Endothelial cell of umbilical vein (primary cell): Measurements from ENCODE around the gene VIM. TPM values are rescaled to one million over a fixed set of nuclear protein-coding genes. Genes with fewer than 3 reads are reported as not detected.

ENCODE experiments used
- BruUV-seq: library from RNA; stranded (reverse); fragments of 400-500 nt; replicated peaks from 2 replicates; lab custom pipeline; 2021; lab: Mats Ljungman, UMichigan
- CTCF ChIA-PET: fragments of 300-600, 350-600 bp; sonication (Branson Sonifier 250); formaldehyde crosslinking; loops from one replicate; lab custom pipeline; 2021; ENCODE audit warnings: antibody characterized with exemption, inconsistent platforms; lab: Charles Lee
- POLR2A ChIA-PET: fragments of 300-600, 350-600 bp; sonication (Branson Sonifier 250); formaldehyde crosslinking; loops from one replicate; lab custom pipeline; 2021; ENCODE audit warnings: antibody characterized with exemption, inconsistent platforms; lab: Charles Lee
- DNase-seq: peaks from one replicate; pipeline ENCODE4 v3.0.0-alpha.2; 2011; ENCODE audit warnings: low read depth, low spot score
- FAIRE-seq: peaks from 2 replicates; lab custom pipeline; 2011; peaks lifted over from hg19 to GRCh38; lab: Jason Lieb, UNC
- H2AFZ ChIP-seq: 2 replicates; pipeline ENCODE4 v1.6.0; 2012; ENCODE audit warnings: low read depth, low read length, control low read depth, inconsistent platforms
- H3K27ac ChIP-seq: 2 replicates; pipeline ENCODE4 v1.5.1; 2011; ENCODE audit warnings: low read depth, mild to moderate bottlenecking, control low read depth, low read length, moderate library complexity; ENCODE audit not compliant: insufficient read depth
- H3K27me3 ChIP-seq, 2 experiments: 2 replicates each; pipeline versions ENCODE4 v1.6.0 to v1.6.1; 2011; ENCODE audit warnings: low read length in 2 of 2, mixed read lengths in 1 of 2; ENCODE audit not compliant: control insufficient read depth in 2 of 2, insufficient read depth in 2 of 2
- H3K36me3 ChIP-seq, 2 experiments: 2 replicates in 1 of 2; 3 replicates in 1 of 2; pipeline ENCODE4 v1.5.1; 2011; ENCODE audit warnings: low read length in 2 of 2, mild to moderate bottlenecking in 1 of 2, moderate library complexity in 1 of 2; ENCODE audit not compliant: control insufficient read depth in 2 of 2, insufficient read depth in 2 of 2; ENCODE audit errors: extremely low read depth in 1 of 2
- H3K4me1 ChIP-seq: 3 replicates; pipeline ENCODE4 v1.5.1; 2011; ENCODE audit warnings: mild to moderate bottlenecking, low read length; ENCODE audit not compliant: control insufficient read depth, insufficient read depth; ENCODE audit errors: extremely low read depth
- H3K4me2 ChIP-seq: 2 replicates; pipeline ENCODE4 v1.6.1; 2011; ENCODE audit warnings: low read length, control low read depth, mixed read lengths; ENCODE audit not compliant: insufficient read depth
- H3K4me3 ChIP-seq, 3 experiments: fragments of 200-600 bp in 1 of 3; sonication (generic), shearing (Covaris generic) in 1 of 3; replicated peaks in 1 of 3; 2 replicates each; pipeline ENCODE4 v1.5.1; 2011 to 2016; ENCODE audit warnings: control low read depth in 3 of 3, low read length in 3 of 3, mild to moderate bottlenecking in 2 of 3, inconsistent platforms in 1 of 3, low read depth in 1 of 3, moderate library complexity in 1 of 3; ENCODE audit not compliant: insufficient read depth in 1 of 3
- H3K79me2 ChIP-seq: 2 replicates; pipeline ENCODE4 v1.6.0; 2012; ENCODE audit warnings: low read length, inconsistent platforms; ENCODE audit not compliant: control insufficient read depth, insufficient read depth
- H3K9ac ChIP-seq: replicated peaks from 2 replicates; pipeline ENCODE3; 2011; ENCODE audit warnings: low read length, control low read depth; ENCODE audit not compliant: insufficient read depth; ENCODE audit errors: extremely low read depth
- H3K9me1 ChIP-seq: replicated peaks from 3 replicates; pipeline ENCODE4 v1.6.0; 2011; ENCODE audit warnings: mild to moderate bottlenecking, low read length; ENCODE audit not compliant: control insufficient read depth, insufficient read depth; ENCODE audit errors: extremely low read depth
- H3K9me3 ChIP-seq: replicated peaks from 2 replicates; pipeline ENCODE4 v1.5.1; 2012; ENCODE audit warnings: low read length, inconsistent platforms; ENCODE audit not compliant: control insufficient read depth, insufficient read depth
- H4K20me1 ChIP-seq: replicated peaks from 2 replicates; pipeline ENCODE3; 2011; ENCODE audit warnings: mild to moderate bottlenecking, low read length; ENCODE audit not compliant: control insufficient read depth, insufficient read depth; ENCODE audit errors: extremely low read depth
- EZH2 ChIP-seq: IDR thresholded peaks from 2 replicates; pipeline ENCODE4 v1.6.1; 2012; ENCODE audit warnings: borderline replicate concordance, low read depth, mild to moderate bottlenecking, moderate library complexity, low read length, inconsistent platforms; ENCODE audit not compliant: severe bottlenecking
- FOS ChIP-seq: IDR thresholded peaks from 2 replicates; pipeline ENCODE4 v1.6.1; 2011; ENCODE audit warnings: mild to moderate bottlenecking, low read length, moderate library complexity, borderline replicate concordance; ENCODE audit not compliant: insufficient read depth
- GATA2 ChIP-seq: IDR thresholded peaks from 2 replicates; pipeline ENCODE4 v1.7.0; 2011; ENCODE audit warnings: low read depth, mild to moderate bottlenecking, moderate library complexity, mixed read lengths, low read length; ENCODE audit not compliant: insufficient read length, insufficient read depth
- JUN ChIP-seq: IDR thresholded peaks from 2 replicates; pipeline ENCODE4 v1.6.1; 2011; ENCODE audit warnings: borderline replicate concordance, low read depth; ENCODE audit not compliant: insufficient read length, insufficient read depth
- MYC ChIP-seq: IDR thresholded peaks from one replicate; pipeline ENCODE4 v1.6.1; 2011; ENCODE audit warnings: mild to moderate bottlenecking, low read depth, low read length
- POLR2A ChIP-seq: IDR thresholded peaks from 2 replicates; pipeline ENCODE4 v1.6.1; 2012; ENCODE audit warnings: low read depth, mild to moderate bottlenecking, control low read depth, low read length
- POLR2AphosphoS5 ChIP-seq: IDR thresholded peaks from 2 replicates; pipeline ENCODE4 v1.6.1; 2012; ENCODE audit warnings: low read depth, mild to moderate bottlenecking, control low read depth, low read length, moderate library complexity; ENCODE audit not compliant: insufficient read depth
- dilution Hi-C: fragments of 300-500 bp; cut with MboI; formaldehyde crosslinking; loops from one replicate; pipeline ENCODE4 v1.15.0; 2019; ENCODE audit warnings: low sequenced_read_pairs; ENCODE audit not compliant: extremely low pct_ligation_motif_present
- intact Hi-C: fragments of 100-400 bp; cut with micrococcal nuclease; formaldehyde crosslinking; loops from one replicate; pipeline ENCODE4 v1.10.0; 2022
- polyA plus RNA-seq, 4 experiments: library from polyadenylated mRNA; depleted of rRNA in 3 of 4; stranded (reverse) in 3 of 4; unstranded in 1 of 4; fragments of >200 nt; gene quantifications; 2 replicates each; pipeline versions ENCODE4 v1.2.1 to v1.2.3, GENCODE V29; 2011 to 2012; ENCODE audit warnings: missing spikeins in 1 of 4
- total RNA-seq: library from RNA; stranded (reverse); gene quantifications from 2 replicates; pipeline ENCODE4 v1.2.3, GENCODE V29; 2021
- TF ChIP-seq, protein P1 (sequence below), 2 donors: IDR thresholded peaks; 1 replicate in 1 of 2; 2 replicates in 1 of 2; pipeline ENCODE4 v1.5.1; 2011; ENCODE audit warnings: low read length in 2 of 2, mild to moderate bottlenecking in 2 of 2, moderate library complexity in 2 of 2, control low read depth in 1 of 2, inconsistent platforms in 1 of 2, low read depth in 1 of 2; ENCODE audit not compliant: insufficient read depth in 1 of 2; ENCODE audit errors: extremely low read depth in 1 of 2
- TF ChIP-seq, protein P2 (sequence below): IDR thresholded peaks from 2 replicates; pipeline ENCODE4 v1.6.1; 2011; ENCODE audit not compliant: insufficient read depth, insufficient read length

VIM gene
- total and polyA plus RNA-seq, 2 donors (not counting 3 experiments of a cell fraction or from before 2014, with no cell fraction given): 5,699 to 5,781 TPM

DNA sequence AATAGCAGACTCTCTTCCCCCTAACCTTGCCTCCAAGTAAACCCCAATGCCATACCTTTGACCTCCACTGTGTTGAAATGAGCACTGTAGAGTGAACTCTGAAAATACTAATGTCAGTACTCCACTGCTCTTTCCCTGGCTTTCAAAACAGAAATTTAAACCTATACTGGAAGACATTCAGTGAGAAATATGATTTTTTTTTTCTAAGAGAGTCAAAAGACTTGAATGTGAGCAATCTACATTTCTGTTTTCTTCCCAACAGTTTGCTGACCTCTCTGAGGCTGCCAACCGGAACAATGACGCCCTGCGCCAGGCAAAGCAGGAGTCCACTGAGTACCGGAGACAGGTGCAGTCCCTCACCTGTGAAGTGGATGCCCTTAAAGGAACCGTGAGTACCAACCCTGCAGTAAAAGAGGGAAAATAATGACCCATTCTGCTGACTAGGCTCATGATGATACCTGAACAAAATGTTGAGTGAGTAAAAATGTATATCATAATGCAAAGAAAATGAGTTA lies 6.4 kb downstream of the VIM start:
- intact Hi-C loops (no loop called here), dilution Hi-C loops (no loop called here)
- BruUV-seq: no TSS peak
- Histone ChIP-seq H3K27me3 (no peaks in the 10 kb centered on the region), H2AFZ (no peak overlapping the region), H3K4me1 (peaks cover 36% of the 10 kb centered on the region), H3K79me2 (peaks cover 58% of the 10 kb centered on the region), H4K20me1 (peaks cover 28% of the 10 kb centered on the region), H3K4me3 (peak overlapping the region in 1 of 3 experiments; percentile 33), H3K9ac (peak overlapping the region; percentile 89), H3K9me3 (no peaks in the 10 kb centered on the region), H3K4me2 (peak overlapping the region; percentile 97), H3K27ac (peak overlapping the region; percentile 16), H3K9me1 (no peaks in the 10 kb centered on the region), H3K36me3 (peaks cover 27 to 71% of the 10 kb centered on the region in 2 experiments)
- ChIA-PET POLR2A (no interaction called here), CTCF (interaction anchor here (0.8 to 1.2 kb wide), 2 partner anchors 172 to 382 kb away, joined by 4 read pairs; no protein-coding TSS in a partner anchor)
- DNase-seq: no peak
- FAIRE-seq: no peak
- TF ChIP-seq POLR2AphosphoS5 (no peak), EZH2 (no peak), JUN (no peak), GATA2 (no peak), FOS (no peak), POLR2A (no peak), MYC (no peak)
- TF ChIP-seq, protein P1, sequence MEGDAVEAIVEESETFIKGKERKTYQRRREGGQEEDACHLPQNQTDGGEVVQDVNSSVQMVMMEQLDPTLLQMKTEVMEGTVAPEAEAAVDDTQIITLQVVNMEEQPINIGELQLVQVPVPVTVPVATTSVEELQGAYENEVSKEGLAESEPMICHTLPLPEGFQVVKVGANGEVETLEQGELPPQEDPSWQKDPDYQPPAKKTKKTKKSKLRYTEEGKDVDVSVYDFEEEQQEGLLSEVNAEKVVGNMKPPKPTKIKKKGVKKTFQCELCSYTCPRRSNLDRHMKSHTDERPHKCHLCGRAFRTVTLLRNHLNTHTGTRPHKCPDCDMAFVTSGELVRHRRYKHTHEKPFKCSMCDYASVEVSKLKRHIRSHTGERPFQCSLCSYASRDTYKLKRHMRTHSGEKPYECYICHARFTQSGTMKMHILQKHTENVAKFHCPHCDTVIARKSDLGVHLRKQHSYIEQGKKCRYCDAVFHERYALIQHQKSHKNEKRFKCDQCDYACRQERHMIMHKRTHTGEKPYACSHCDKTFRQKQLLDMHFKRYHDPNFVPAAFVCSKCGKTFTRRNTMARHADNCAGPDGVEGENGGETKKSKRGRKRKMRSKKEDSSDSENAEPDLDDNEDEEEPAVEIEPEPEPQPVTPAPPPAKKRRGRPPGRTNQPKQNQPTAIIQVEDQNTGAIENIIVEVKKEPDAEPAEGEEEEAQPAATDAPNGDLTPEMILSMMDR (IDR thresholded peaks at IDR 0.05; ENCODE audit: extremely low read depth in 1 of 2, insufficient read depth in 1 of 2, low read depth in 1 of 2, low read length in 2 of 2): no peak
- TF ChIP-seq, protein P2, sequence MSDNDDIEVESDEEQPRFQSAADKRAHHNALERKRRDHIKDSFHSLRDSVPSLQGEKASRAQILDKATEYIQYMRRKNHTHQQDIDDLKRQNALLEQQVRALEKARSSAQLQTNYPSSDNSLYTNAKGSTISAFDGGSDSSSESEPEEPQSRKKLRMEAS: no peak
